Endothelial cell of umbilical vein (primary cell): ENCODE results near the gene TECTB. TPM values are rescaled to one million over a fixed set of nuclear protein-coding genes. Genes with fewer than 3 reads are reported as not detected.

ENCODE experiments used
- BruUV-seq: library from RNA; stranded (reverse); fragments of 400-500 nt; replicated peaks from 2 replicates; lab custom pipeline; 2021; lab: Mats Ljungman, UMichigan
- CTCF ChIA-PET: fragments of 300-600, 350-600 bp; sonication (Branson Sonifier 250); formaldehyde crosslinking; loops from one replicate; lab custom pipeline; 2021; ENCODE audit warnings: antibody characterized with exemption, inconsistent platforms; lab: Charles Lee
- POLR2A ChIA-PET: fragments of 300-600, 350-600 bp; sonication (Branson Sonifier 250); formaldehyde crosslinking; loops from one replicate; lab custom pipeline; 2021; ENCODE audit warnings: antibody characterized with exemption, inconsistent platforms; lab: Charles Lee
- DNase-seq: peaks from one replicate; pipeline ENCODE4 v3.0.0-alpha.2; 2011; ENCODE audit warnings: low read depth, low spot score
- FAIRE-seq: peaks from 2 replicates; lab custom pipeline; 2011; peaks lifted over from hg19 to GRCh38; lab: Jason Lieb, UNC
- H2AFZ ChIP-seq: 2 replicates; pipeline ENCODE4 v1.6.0; 2012; ENCODE audit warnings: low read depth, low read length, control low read depth, inconsistent platforms
- H3K27ac ChIP-seq: 2 replicates; pipeline ENCODE4 v1.5.1; 2011; ENCODE audit warnings: low read depth, mild to moderate bottlenecking, control low read depth, low read length, moderate library complexity; ENCODE audit not compliant: insufficient read depth
- H3K27me3 ChIP-seq, 2 experiments: 2 replicates each; pipeline versions ENCODE4 v1.6.0 to v1.6.1; 2011; ENCODE audit warnings: low read length in 2 of 2, mixed read lengths in 1 of 2; ENCODE audit not compliant: control insufficient read depth in 2 of 2, insufficient read depth in 2 of 2
- H3K36me3 ChIP-seq, 2 experiments: 2 replicates in 1 of 2; 3 replicates in 1 of 2; pipeline ENCODE4 v1.5.1; 2011; ENCODE audit warnings: low read length in 2 of 2, mild to moderate bottlenecking in 1 of 2, moderate library complexity in 1 of 2; ENCODE audit not compliant: control insufficient read depth in 2 of 2, insufficient read depth in 2 of 2; ENCODE audit errors: extremely low read depth in 1 of 2
- H3K4me1 ChIP-seq: 3 replicates; pipeline ENCODE4 v1.5.1; 2011; ENCODE audit warnings: mild to moderate bottlenecking, low read length; ENCODE audit not compliant: control insufficient read depth, insufficient read depth; ENCODE audit errors: extremely low read depth
- H3K4me2 ChIP-seq: 2 replicates; pipeline ENCODE4 v1.6.1; 2011; ENCODE audit warnings: low read length, control low read depth, mixed read lengths; ENCODE audit not compliant: insufficient read depth
- H3K4me3 ChIP-seq, 3 experiments: fragments of 200-600 bp in 1 of 3; sonication (generic), shearing (Covaris generic) in 1 of 3; replicated peaks in 1 of 3; 2 replicates each; pipeline ENCODE4 v1.5.1; 2011 to 2016; ENCODE audit warnings: control low read depth in 3 of 3, low read length in 3 of 3, mild to moderate bottlenecking in 2 of 3, inconsistent platforms in 1 of 3, low read depth in 1 of 3, moderate library complexity in 1 of 3; ENCODE audit not compliant: insufficient read depth in 1 of 3
- H3K79me2 ChIP-seq: 2 replicates; pipeline ENCODE4 v1.6.0; 2012; ENCODE audit warnings: low read length, inconsistent platforms; ENCODE audit not compliant: control insufficient read depth, insufficient read depth
- H3K9ac ChIP-seq: replicated peaks from 2 replicates; pipeline ENCODE3; 2011; ENCODE audit warnings: low read length, control low read depth; ENCODE audit not compliant: insufficient read depth; ENCODE audit errors: extremely low read depth
- H3K9me1 ChIP-seq: replicated peaks from 3 replicates; pipeline ENCODE4 v1.6.0; 2011; ENCODE audit warnings: mild to moderate bottlenecking, low read length; ENCODE audit not compliant: control insufficient read depth, insufficient read depth; ENCODE audit errors: extremely low read depth
- H3K9me3 ChIP-seq: replicated peaks from 2 replicates; pipeline ENCODE4 v1.5.1; 2012; ENCODE audit warnings: low read length, inconsistent platforms; ENCODE audit not compliant: control insufficient read depth, insufficient read depth
- H4K20me1 ChIP-seq: replicated peaks from 2 replicates; pipeline ENCODE3; 2011; ENCODE audit warnings: mild to moderate bottlenecking, low read length; ENCODE audit not compliant: control insufficient read depth, insufficient read depth; ENCODE audit errors: extremely low read depth
- CTCF ChIP-seq, 2 donors: IDR thresholded peaks; 1 replicate in 1 of 2; 2 replicates in 1 of 2; pipeline ENCODE4 v1.5.1; 2011; ENCODE audit warnings: low read length in 2 of 2, mild to moderate bottlenecking in 2 of 2, moderate library complexity in 2 of 2, control low read depth in 1 of 2, inconsistent platforms in 1 of 2, low read depth in 1 of 2; ENCODE audit not compliant: insufficient read depth in 1 of 2; ENCODE audit errors: extremely low read depth in 1 of 2
- EZH2 ChIP-seq: IDR thresholded peaks from 2 replicates; pipeline ENCODE4 v1.6.1; 2012; ENCODE audit warnings: borderline replicate concordance, low read depth, mild to moderate bottlenecking, moderate library complexity, low read length, inconsistent platforms; ENCODE audit not compliant: severe bottlenecking
- FOS ChIP-seq: IDR thresholded peaks from 2 replicates; pipeline ENCODE4 v1.6.1; 2011; ENCODE audit warnings: mild to moderate bottlenecking, low read length, moderate library complexity, borderline replicate concordance; ENCODE audit not compliant: insufficient read depth
- GATA2 ChIP-seq: IDR thresholded peaks from 2 replicates; pipeline ENCODE4 v1.7.0; 2011; ENCODE audit warnings: low read depth, mild to moderate bottlenecking, moderate library complexity, mixed read lengths, low read length; ENCODE audit not compliant: insufficient read length, insufficient read depth
- JUN ChIP-seq: IDR thresholded peaks from 2 replicates; pipeline ENCODE4 v1.6.1; 2011; ENCODE audit warnings: borderline replicate concordance, low read depth; ENCODE audit not compliant: insufficient read length, insufficient read depth
- MAX ChIP-seq: IDR thresholded peaks from 2 replicates; pipeline ENCODE4 v1.6.1; 2011; ENCODE audit not compliant: insufficient read depth, insufficient read length
- MYC ChIP-seq: IDR thresholded peaks from one replicate; pipeline ENCODE4 v1.6.1; 2011; ENCODE audit warnings: mild to moderate bottlenecking, low read depth, low read length
- POLR2A ChIP-seq: IDR thresholded peaks from 2 replicates; pipeline ENCODE4 v1.6.1; 2012; ENCODE audit warnings: low read depth, mild to moderate bottlenecking, control low read depth, low read length
- POLR2AphosphoS5 ChIP-seq: IDR thresholded peaks from 2 replicates; pipeline ENCODE4 v1.6.1; 2012; ENCODE audit warnings: low read depth, mild to moderate bottlenecking, control low read depth, low read length, moderate library complexity; ENCODE audit not compliant: insufficient read depth
- dilution Hi-C: fragments of 300-500 bp; cut with MboI; formaldehyde crosslinking; loops from one replicate; pipeline ENCODE4 v1.15.0; 2019; ENCODE audit warnings: low sequenced_read_pairs; ENCODE audit not compliant: extremely low pct_ligation_motif_present
- intact Hi-C: fragments of 100-400 bp; cut with micrococcal nuclease; formaldehyde crosslinking; loops from one replicate; pipeline ENCODE4 v1.10.0; 2022
- polyA plus RNA-seq, 4 experiments: library from polyadenylated mRNA; depleted of rRNA in 3 of 4; stranded (reverse) in 3 of 4; unstranded in 1 of 4; fragments of >200 nt; gene quantifications; 2 replicates each; pipeline versions ENCODE4 v1.2.1 to v1.2.3, GENCODE V29; 2011 to 2012; ENCODE audit warnings: missing spikeins in 1 of 4
- total RNA-seq: library from RNA; stranded (reverse); gene quantifications from 2 replicates; pipeline ENCODE4 v1.2.3, GENCODE V29; 2021

Gene TECTB
- total and polyA plus RNA-seq, 2 donors (not counting 3 experiments of a cell fraction or from before 2014, with no cell fraction given) = not detected

GRCh38 chr10:112332022-112332421 is 48.8 kb downstream of the TECTB start:
- Histone ChIP-seq H3K9me3 (no peaks in the 10 kb centered on the region), H3K4me1 (no peaks in the 10 kb centered on the region), H3K36me3 (no peaks in the 10 kb centered on the region), H4K20me1 (no peaks in the 10 kb centered on the region), H3K9ac (no peak overlapping the region), H2AFZ (no peak overlapping the region), H3K9me1 (no peaks in the 10 kb centered on the region), H3K4me3 (no peak overlapping the region), H3K79me2 (no peaks in the 10 kb centered on the region), H3K4me2 (no peak overlapping the region), H3K27me3 (peaks cover 4 to 5% of the 10 kb centered on the region in 2 experiments), H3K27ac (no peak overlapping the region)
- TF ChIP-seq CTCF (IDR thresholded peaks at IDR 0.05; ENCODE audit: extremely low read depth in 1 of 2, insufficient read depth in 1 of 2, low read depth in 1 of 2, low read length in 2 of 2) (no peak), MAX (no peak), EZH2 (no peak), JUN (no peak), POLR2A (no peak), FOS (no peak), GATA2 (no peak), MYC (no peak), POLR2AphosphoS5 (no peak)
- ChIA-PET CTCF (interaction anchor here (3.3 kb wide), 1 partner anchor 103 kb away, joined by 14 read pairs; no protein-coding TSS in a partner anchor), POLR2A (no interaction called here)
- FAIRE-seq (no peak), DNase-seq (no peak)
- intact Hi-C loops (no loop called here), dilution Hi-C loops (no loop called here)
- BruUV-seq = no TSS peak
